GM12878 (cell line): ENCODE data around the gene CGB5.
"Not testable (repeated sequence)": the region's sequence is repeated elsewhere in the genome, so short reads cannot be mapped to it uniquely, and the experiment has no call there.

Experiments
- BHLHE40 ChIP-seq, 2 experiments: fragments of 450-650 bp in 1 of 2; IDR thresholded peaks; 2 replicates each; pipeline ENCODE4 v1.6.1; 2011 to 2017; ENCODE audit warnings: low read depth in 2 of 2, borderline replicate concordance in 1 of 2, improper control_type of control experiment in 1 of 2, low read length in 1 of 2, mild to moderate bottlenecking in 1 of 2
- EED ChIP-seq: sonication (generic); IDR thresholded peaks from 2 replicates; pipeline ENCODE4 v1.6.1; 2016; ENCODE audit warnings: antibody characterized with exemption, low read depth
- JUNB ChIP-seq: IDR thresholded peaks from 2 replicates; pipeline ENCODE4 v1.6.1; 2016; ENCODE audit warnings: antibody characterized with exemption, mild to moderate bottlenecking
- KLF5 ChIP-seq: fragments of 450-650 bp; IDR thresholded peaks from 2 replicates; pipeline ENCODE4 v1.6.1; 2014; ENCODE audit warnings: mild to moderate bottlenecking; ENCODE audit not compliant: partially characterized antibody
- POLR2AphosphoS5 ChIP-seq: IDR thresholded peaks from 2 replicates; pipeline ENCODE4 v1.6.1; 2011; ENCODE audit warnings: mild to moderate bottlenecking, low read length, inconsistent platforms
- SRF ChIP-seq, 2 experiments: IDR thresholded peaks; 2 replicates each; pipeline ENCODE4 v1.6.1; 2011; ENCODE audit warnings: low read depth in 2 of 2, low read length in 2 of 2, mild to moderate bottlenecking in 1 of 2, moderate library complexity in 1 of 2
- TAF1 ChIP-seq: IDR thresholded peaks from 2 replicates; pipeline ENCODE4 v1.6.1; 2011; ENCODE audit warnings: mild to moderate bottlenecking, low read depth, low read length, borderline replicate concordance
- TARDBP ChIP-seq: IDR thresholded peaks from 2 replicates; pipeline ENCODE4 v1.6.1; 2016; ENCODE audit warnings: borderline replicate concordance
- YY1 ChIP-seq: IDR thresholded peaks from 2 replicates; pipeline ENCODE4 v1.6.1; 2011; ENCODE audit warnings: low read depth, mild to moderate bottlenecking, low read length
- ZNF217 ChIP-seq: fragments of 450-650 bp; IDR thresholded peaks from 2 replicates; pipeline ENCODE4 v1.6.1; 2017; ENCODE audit warnings: antibody characterized with exemption, mild to moderate bottlenecking
- TF ChIP-seq, protein P1 (sequence below), 3 experiments: IDR thresholded peaks in 2 of 3; conservative IDR thresholded peaks in 1 of 3; 2 replicates each; pipeline ENCODE4 v1.5.1; 2011; ENCODE audit warnings: low read depth in 3 of 3, low read length in 3 of 3, mild to moderate bottlenecking in 3 of 3, control low read depth in 2 of 3, moderate library complexity in 2 of 3, inconsistent platforms in 1 of 3, mixed read lengths in 1 of 3; ENCODE audit not compliant: control insufficient read depth in 2 of 3, insufficient read depth in 1 of 3; ENCODE audit errors: extremely low read depth in 1 of 3
- TF ChIP-seq, protein P2 (sequence below): IDR thresholded peaks from 2 replicates; pipeline ENCODE4 v1.6.1; 2011; ENCODE audit warnings: low read depth, low read length, improper control_type of control experiment, borderline replicate concordance
- TF ChIP-seq, protein P3 (sequence below): IDR thresholded peaks from 2 replicates; pipeline ENCODE4 v1.6.1; 2012; ENCODE audit warnings: low read length, inconsistent platforms
- TF ChIP-seq, protein P4 (sequence below): fragments of 450-650 bp; IDR thresholded peaks from 2 replicates; pipeline ENCODE4 v1.6.1; 2018; ENCODE audit warnings: borderline replicate concordance, mild to moderate bottlenecking; ENCODE audit not compliant: partially characterized antibody

DNA sequence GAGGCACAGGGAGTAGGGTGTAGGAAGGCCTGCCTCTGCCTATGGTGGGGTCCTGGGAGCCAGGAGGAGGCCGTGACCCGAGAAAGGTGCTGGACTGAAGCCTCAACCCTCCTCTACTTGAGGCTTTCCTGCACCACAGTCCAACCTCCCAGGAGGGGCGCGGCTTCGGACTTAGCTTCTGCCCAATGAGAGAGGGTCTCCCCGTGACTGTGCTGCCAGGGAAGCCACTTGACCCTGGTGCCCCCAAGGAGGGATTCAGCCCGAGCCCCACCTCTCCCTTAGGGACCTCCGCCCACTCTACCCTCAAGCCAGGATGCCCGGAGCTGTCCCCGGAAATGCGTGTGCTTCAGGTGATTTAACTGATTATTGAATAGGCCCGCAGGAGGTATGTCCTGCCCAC lies 5.4 kb downstream of the CGB5 start, which contains the start of gene CGB8:
- TF ChIP-seq POLR2AphosphoS5; EED; ZNF217; SRF (IDR thresholded peaks at IDR 0.05; ENCODE audit: low read depth in 2 of 2, low read length in 2 of 2); TARDBP; TAF1; KLF5; BHLHE40 (IDR thresholded peaks at IDR 0.05; ENCODE audit: borderline replicate concordance in 1 of 2, low read depth in 2 of 2, low read length in 1 of 2); JUNB; YY1: not testable (repeated sequence)
- TF ChIP-seq, protein P1, sequence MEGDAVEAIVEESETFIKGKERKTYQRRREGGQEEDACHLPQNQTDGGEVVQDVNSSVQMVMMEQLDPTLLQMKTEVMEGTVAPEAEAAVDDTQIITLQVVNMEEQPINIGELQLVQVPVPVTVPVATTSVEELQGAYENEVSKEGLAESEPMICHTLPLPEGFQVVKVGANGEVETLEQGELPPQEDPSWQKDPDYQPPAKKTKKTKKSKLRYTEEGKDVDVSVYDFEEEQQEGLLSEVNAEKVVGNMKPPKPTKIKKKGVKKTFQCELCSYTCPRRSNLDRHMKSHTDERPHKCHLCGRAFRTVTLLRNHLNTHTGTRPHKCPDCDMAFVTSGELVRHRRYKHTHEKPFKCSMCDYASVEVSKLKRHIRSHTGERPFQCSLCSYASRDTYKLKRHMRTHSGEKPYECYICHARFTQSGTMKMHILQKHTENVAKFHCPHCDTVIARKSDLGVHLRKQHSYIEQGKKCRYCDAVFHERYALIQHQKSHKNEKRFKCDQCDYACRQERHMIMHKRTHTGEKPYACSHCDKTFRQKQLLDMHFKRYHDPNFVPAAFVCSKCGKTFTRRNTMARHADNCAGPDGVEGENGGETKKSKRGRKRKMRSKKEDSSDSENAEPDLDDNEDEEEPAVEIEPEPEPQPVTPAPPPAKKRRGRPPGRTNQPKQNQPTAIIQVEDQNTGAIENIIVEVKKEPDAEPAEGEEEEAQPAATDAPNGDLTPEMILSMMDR (IDR thresholded peaks at IDR 0.05 in 2 of 3, conservative IDR thresholded peaks at IDR 0.05 in 1 of 3; ENCODE audit: control insufficient read depth in 2 of 3, extremely low read depth in 1 of 3, insufficient read depth in 1 of 3, low read depth in 3 of 3, low read length in 3 of 3): not testable (repeated sequence)
- TF ChIP-seq, protein P2, sequence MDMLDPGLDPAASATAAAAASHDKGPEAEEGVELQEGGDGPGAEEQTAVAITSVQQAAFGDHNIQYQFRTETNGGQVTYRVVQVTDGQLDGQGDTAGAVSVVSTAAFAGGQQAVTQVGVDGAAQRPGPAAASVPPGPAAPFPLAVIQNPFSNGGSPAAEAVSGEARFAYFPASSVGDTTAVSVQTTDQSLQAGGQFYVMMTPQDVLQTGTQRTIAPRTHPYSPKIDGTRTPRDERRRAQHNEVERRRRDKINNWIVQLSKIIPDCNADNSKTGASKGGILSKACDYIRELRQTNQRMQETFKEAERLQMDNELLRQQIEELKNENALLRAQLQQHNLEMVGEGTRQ: not testable (repeated sequence)
- TF ChIP-seq, protein P3, sequence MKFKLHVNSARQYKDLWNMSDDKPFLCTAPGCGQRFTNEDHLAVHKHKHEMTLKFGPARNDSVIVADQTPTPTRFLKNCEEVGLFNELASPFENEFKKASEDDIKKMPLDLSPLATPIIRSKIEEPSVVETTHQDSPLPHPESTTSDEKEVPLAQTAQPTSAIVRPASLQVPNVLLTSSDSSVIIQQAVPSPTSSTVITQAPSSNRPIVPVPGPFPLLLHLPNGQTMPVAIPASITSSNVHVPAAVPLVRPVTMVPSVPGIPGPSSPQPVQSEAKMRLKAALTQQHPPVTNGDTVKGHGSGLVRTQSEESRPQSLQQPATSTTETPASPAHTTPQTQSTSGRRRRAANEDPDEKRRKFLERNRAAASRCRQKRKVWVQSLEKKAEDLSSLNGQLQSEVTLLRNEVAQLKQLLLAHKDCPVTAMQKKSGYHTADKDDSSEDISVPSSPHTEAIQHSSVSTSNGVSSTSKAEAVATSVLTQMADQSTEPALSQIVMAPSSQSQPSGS: not testable (repeated sequence)
- TF ChIP-seq, protein P4, sequence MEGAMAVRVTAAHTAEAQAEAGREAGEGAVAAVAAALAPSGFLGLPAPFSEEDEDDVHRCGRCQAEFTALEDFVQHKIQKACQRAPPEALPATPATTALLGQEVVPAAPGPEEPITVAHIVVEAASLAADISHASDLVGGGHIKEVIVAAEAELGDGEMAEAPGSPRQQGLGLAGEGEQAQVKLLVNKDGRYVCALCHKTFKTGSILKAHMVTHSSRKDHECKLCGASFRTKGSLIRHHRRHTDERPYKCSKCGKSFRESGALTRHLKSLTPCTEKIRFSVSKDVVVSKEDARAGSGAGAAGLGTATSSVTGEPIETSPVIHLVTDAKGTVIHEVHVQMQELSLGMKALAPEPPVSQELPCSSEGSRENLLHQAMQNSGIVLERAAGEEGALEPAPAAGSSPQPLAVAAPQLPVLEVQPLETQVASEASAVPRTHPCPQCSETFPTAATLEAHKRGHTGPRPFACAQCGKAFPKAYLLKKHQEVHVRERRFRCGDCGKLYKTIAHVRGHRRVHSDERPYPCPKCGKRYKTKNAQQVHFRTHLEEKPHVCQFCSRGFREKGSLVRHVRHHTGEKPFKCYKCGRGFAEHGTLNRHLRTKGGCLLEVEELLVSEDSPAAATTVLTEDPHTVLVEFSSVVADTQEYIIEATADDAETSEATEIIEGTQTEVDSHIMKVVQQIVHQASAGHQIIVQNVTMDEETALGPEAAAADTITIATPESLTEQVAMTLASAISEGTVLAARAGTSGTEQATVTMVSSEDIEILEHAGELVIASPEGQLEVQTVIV: not testable (repeated sequence)
